HG02884 (cell line): ENCODE results near the gene BID.

Experiments used
- ATAC-seq: cut with Tn5 transposase; IDR thresholded peaks from one replicate; pipeline ENCODE4 v1.9.1; 2021; ENCODE audit warnings: mild to moderate bottlenecking, moderate library complexity; ENCODE audit not compliant: unreplicated experiment

The BID gene

GRCh38 chr22:17803609-17804270 lies 29.5 kb upstream of the BID start:
- no peak for ATAC-seq

GRCh38 chr22:17802822-17803221 lies 28.6 kb upstream of the BID start:
- ATAC-seq = no peak

GRCh38 chr22:17802411-17802810 lies 28.1 kb upstream of the BID start:
- no peak for ATAC-seq

GRCh38 chr22:17797721-17798559 lies 23.7 kb upstream of the BID start:
- ATAC-seq = no peak

- no peak for ATAC-seq
Measured at GRCh38 chr22:17796695-17797094, 22.4 kb upstream of the BID start.

GRCh38 chr22:17795661-17796548 lies 21.6 kb upstream of the BID start:
- no peak for ATAC-seq

GRCh38 chr22:17794726-17795542 lies 20.7 kb upstream of the BID start:
- no peak for ATAC-seq

GRCh38 chr22:17792854-17793434 lies 18.7 kb upstream of the BID start:
- no peak for ATAC-seq

GRCh38 chr22:17792299-17792698 lies 18.0 kb upstream of the BID start:
- no peak for ATAC-seq

GRCh38 chr22:17791196-17791595 lies 16.9 kb upstream of the BID start:
- ATAC-seq = no peak

GRCh38 chr22:17789379-17790200 lies 15.3 kb upstream of the BID start:
- ATAC-seq = no peak

- ATAC-seq = no peak
Measured at GRCh38 chr22:17788528-17789378, 14.5 kb upstream of the BID start.

GRCh38 chr22:17787716-17788330 lies 13.6 kb upstream of the BID start:
- ATAC-seq = no peak

- no peak for ATAC-seq
Measured at GRCh38 chr22:17787241-17787640, 13.0 kb upstream of the BID start.

GRCh38 chr22:17786435-17787161 lies 12.3 kb upstream of the BID start:
- no peak for ATAC-seq

- ATAC-seq = no peak
Measured at GRCh38 chr22:17785185-17786184, 11.2 kb upstream of the BID start.
